AG04450 (cell line): ENCODE measurements around the gene CRIM1. TPM values are rescaled to one million over a fixed set of nuclear protein-coding genes. Genes with fewer than 3 reads are reported as not detected.

Source experiments
- CTCF ChIA-PET: fragments of 300-600, 350-600 bp; formaldehyde crosslinking; extraction: SDS; loops from one replicate; lab custom pipeline; 2022; ENCODE audit warnings: antibody characterized with exemption, inconsistent platforms; lab: Charles Lee
- POLR2A ChIA-PET: fragments of 350-600 bp; formaldehyde crosslinking; extraction: SDS; loops from one replicate; lab custom pipeline; 2021; ENCODE audit warnings: antibody characterized with exemption, inconsistent platforms; lab: Yijun Ruan, JAX
- DNase-seq: peaks from one replicate; pipeline ENCODE4 v3.0.0-alpha.2; 2011; ENCODE audit warnings: low read depth, low spot score
- H3K27ac ChIP-seq: one replicate; pipeline ENCODE4 v1.5.1; 2012; ENCODE audit warnings: low read depth, low read length, control low read depth
- H3K27me3 ChIP-seq: one replicate; pipeline ENCODE4 v1.6.0; 2012; ENCODE audit warnings: low read length; ENCODE audit not compliant: control insufficient read depth, insufficient read depth
- H3K4me3 ChIP-seq: 2 replicates; pipeline ENCODE4 v1.5.1; 2011; ENCODE audit warnings: mild to moderate bottlenecking, low read depth, low read length, control low read depth
- H3K9me3 ChIP-seq: 2 replicates; pipeline ENCODE4 v1.5.1; 2012; ENCODE audit warnings: low read length; ENCODE audit not compliant: control insufficient read depth, insufficient read depth
- polyA plus RNA-seq: library from polyadenylated mRNA; depleted of rRNA; stranded (reverse); fragments of >200 nt; gene quantifications from 2 replicates; pipeline ENCODE4 v1.2.3, GENCODE V29; 2011
- TF ChIP-seq, protein P1 (sequence below): IDR thresholded peaks from 2 replicates; pipeline ENCODE4 v1.5.1; 2011; ENCODE audit warnings: low read depth, low read length, control low read depth, inconsistent platforms

The CRIM1 gene
- polyA plus RNA-seq, 1 experiment, result 142 TPM

DNA sequence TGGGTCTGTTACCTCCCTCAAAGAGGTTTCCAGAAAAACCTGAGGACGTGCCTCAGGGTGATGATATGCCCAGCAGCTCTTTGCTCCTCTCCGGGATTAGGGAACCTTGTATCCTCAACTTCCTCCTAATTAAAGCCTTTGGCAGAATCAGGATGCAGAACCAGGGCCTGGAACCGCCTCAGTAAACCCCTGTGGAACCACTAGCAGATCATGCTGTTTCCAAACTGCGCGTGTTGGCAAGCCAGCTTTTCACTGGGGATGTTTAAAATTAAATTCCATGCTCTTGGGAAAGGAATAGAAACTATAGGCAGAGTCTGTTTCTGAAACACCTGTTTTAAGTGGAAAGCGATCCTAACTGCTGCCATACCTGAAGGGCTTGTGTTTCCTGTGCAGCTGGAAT, 26.4 kb downstream of the CRIM1 start:
- TF ChIP-seq, protein P1, sequence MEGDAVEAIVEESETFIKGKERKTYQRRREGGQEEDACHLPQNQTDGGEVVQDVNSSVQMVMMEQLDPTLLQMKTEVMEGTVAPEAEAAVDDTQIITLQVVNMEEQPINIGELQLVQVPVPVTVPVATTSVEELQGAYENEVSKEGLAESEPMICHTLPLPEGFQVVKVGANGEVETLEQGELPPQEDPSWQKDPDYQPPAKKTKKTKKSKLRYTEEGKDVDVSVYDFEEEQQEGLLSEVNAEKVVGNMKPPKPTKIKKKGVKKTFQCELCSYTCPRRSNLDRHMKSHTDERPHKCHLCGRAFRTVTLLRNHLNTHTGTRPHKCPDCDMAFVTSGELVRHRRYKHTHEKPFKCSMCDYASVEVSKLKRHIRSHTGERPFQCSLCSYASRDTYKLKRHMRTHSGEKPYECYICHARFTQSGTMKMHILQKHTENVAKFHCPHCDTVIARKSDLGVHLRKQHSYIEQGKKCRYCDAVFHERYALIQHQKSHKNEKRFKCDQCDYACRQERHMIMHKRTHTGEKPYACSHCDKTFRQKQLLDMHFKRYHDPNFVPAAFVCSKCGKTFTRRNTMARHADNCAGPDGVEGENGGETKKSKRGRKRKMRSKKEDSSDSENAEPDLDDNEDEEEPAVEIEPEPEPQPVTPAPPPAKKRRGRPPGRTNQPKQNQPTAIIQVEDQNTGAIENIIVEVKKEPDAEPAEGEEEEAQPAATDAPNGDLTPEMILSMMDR, result no peak
- ChIA-PET POLR2A (no interaction called here), CTCF (no interaction called here)
- Histone ChIP-seq H3K27ac (no peak overlapping the region), H3K4me3 (no peak overlapping the region), H3K9me3 (no peaks in the 10 kb centered on the region; the same call in 1 of the 2 replicates), H3K27me3 (no peaks in the 10 kb centered on the region)
- DNase-seq, result no peak

DNA sequence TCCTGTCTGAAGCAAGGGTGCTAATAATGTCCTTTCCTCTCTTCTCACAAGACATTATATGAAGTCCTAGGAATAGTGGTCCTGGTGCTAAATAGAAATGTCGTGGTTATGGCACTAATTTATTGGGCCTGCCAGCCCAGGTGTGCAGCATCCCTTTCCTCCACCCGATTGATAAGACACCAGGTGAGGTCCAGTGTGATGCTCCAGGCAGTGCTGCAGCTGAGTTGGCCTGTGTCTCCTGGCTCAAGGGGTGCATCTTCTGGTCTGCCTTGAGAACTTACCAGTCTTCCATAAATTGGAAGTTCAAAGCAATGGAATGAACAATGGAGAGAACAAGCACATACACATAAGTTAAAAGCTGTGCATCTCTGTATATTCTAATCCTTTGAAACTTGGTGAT, 26.9 kb downstream of the CRIM1 start:
- H3K4me3 ChIP-seq, result no peak overlapping the region
- DNase-seq, result no peak
- ChIA-PET POLR2A (no interaction called here), CTCF (no interaction called here)
- TF ChIP-seq, protein P1, result no peak
- no peak overlapping the region for H3K27ac ChIP-seq
- H3K9me3 ChIP-seq, result no peaks in the 10 kb centered on the region; the same call in 1 of the 2 replicates
- no peaks in the 10 kb centered on the region for H3K27me3 ChIP-seq

DNA sequence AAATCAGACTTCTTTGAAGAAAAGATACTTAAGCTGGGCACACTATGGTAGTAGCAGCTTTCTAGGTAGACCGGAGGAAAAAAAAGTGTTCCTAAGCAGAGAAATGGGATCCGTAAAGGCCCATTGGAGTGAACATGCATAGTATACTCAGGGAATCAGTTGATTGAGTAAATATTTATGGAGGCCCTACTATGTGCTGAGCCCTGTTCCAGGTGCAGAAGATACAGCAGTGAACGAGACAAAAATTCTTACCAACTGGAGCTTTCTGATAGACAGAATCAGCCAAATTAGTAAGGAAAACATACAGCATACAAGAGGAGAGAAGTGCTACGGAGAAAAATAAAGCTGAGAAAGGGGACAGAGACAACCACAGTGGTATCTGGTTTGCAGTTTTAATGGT, 28.1 kb downstream of the CRIM1 start:
- ChIA-PET CTCF (interaction anchor here (0.9 kb wide), 1 partner anchor 106 kb away, joined by 3 read pairs; no protein-coding TSS in a partner anchor), POLR2A (no interaction called here)
- H3K9me3 ChIP-seq, result no peaks in the 10 kb centered on the region; the same call in 1 of the 2 replicates
- no peak overlapping the region for H3K4me3 ChIP-seq
- no peak for DNase-seq
- no peak overlapping the region for H3K27ac ChIP-seq
- TF ChIP-seq, protein P1, result no peak
- H3K27me3 ChIP-seq, result no peaks in the 10 kb centered on the region

DNA sequence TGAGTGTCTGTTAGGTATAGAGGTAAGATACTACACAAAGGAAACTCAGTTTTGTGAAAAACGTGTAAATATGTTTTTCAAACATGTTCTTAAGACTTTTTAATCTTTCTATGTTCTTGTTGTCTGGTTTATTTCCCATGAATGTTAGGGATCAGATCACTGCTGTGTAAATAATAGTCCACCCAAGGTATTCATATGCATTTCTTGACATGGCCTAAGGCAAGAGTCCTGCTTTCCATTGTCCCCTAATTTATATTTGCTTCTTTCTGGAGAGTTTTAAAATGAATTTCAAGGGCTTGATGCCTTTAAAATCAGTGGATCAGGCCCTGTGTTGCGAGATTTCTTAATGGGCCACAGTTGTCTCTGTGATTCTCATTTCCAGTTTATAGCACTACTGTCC, 28.9 kb downstream of the CRIM1 start:
- ChIA-PET CTCF (interaction anchor here (0.9 kb wide), 1 partner anchor 106 kb away, joined by 3 read pairs; no protein-coding TSS in a partner anchor), POLR2A (no interaction called here)
- no peak overlapping the region for H3K27ac ChIP-seq
- no peak overlapping the region for H3K4me3 ChIP-seq
- DNase-seq, result no peak
- no peaks in the 10 kb centered on the region for H3K27me3 ChIP-seq
- H3K9me3 ChIP-seq, result no peaks in the 10 kb centered on the region; the same call in 1 of the 2 replicates
- TF ChIP-seq, protein P1, result no peak

DNA sequence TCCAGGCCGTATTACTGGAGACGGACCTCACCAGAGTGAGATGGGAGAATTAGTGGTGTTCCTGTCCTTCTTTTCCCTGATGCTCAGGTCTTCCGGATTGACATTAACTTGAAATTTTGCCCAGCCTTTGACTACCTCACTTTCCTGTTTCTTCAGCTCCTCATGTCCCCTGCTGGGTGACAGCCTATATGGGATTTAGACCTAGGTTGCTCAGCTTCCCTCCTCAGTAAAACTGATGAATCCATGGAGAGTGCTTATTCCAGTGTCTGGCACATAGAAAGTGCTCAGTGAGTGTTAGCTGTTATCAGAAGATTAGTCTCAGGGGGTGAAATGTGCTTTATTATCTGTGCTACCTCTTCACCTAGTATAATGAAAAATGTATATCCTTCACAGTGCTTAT, 30.0 kb downstream of the CRIM1 start:
- CTCF ChIA-PET, result no interaction called here
- H3K9me3 ChIP-seq, result no peaks in the 10 kb centered on the region; the same call in 1 of the 2 replicates
- POLR2A ChIA-PET, result no interaction called here
- DNase-seq, result no peak
- H3K27ac ChIP-seq, result no peak overlapping the region
- no peak overlapping the region for H3K4me3 ChIP-seq
- TF ChIP-seq, protein P1, result no peak
- H3K27me3 ChIP-seq, result no peaks in the 10 kb centered on the region
